Smooth muscle cell (in vitro differentiated cells): ENCODE results near the gene SRGAP1. TPM values are rescaled to one million over a fixed set of nuclear protein-coding genes. Genes with fewer than 3 reads are reported as not detected.
A peak's percentile ranks its signal among the peaks of the same experiment; 100 is the strongest.

Experiments used
- DNase-seq: peaks from one replicate; lab custom pipeline; 2025; ENCODE audit not compliant: unreplicated experiment; lab: John Stamatoyannopoulos, UW
- H2AFZ ChIP-seq: fragments of 200-600 bp; sonication (generic); 2 replicates; pipeline ENCODE4 v1.6.0; 2016; ENCODE audit warnings: antibody characterized with exemption, low read depth, mild to moderate bottlenecking
- H3F3A ChIP-seq: fragments of 200-600 bp; sonication (generic); 2 replicates; pipeline ENCODE4 v1.6.0; 2017; ENCODE audit warnings: antibody characterized with exemption, low read depth
- H3K27ac ChIP-seq: fragments of 200-600 bp; sonication (generic); 2 replicates; pipeline ENCODE4 v1.5.1; 2016; ENCODE audit warnings: low read depth, mild to moderate bottlenecking
- H3K27me3 ChIP-seq: fragments of 200-600 bp; sonication (generic); 2 replicates; pipeline ENCODE4 v1.6.1; 2016; ENCODE audit warnings: low read depth, mild to moderate bottlenecking
- H3K36me3 ChIP-seq: fragments of 200-600 bp; sonication (generic); 2 replicates; pipeline ENCODE4 v1.5.1; 2016; ENCODE audit warnings: low read depth
- H3K4me1 ChIP-seq: fragments of 200-600 bp; sonication (generic); 2 replicates; pipeline ENCODE4 v1.5.1; 2016; ENCODE audit warnings: low read depth
- H3K4me2 ChIP-seq: fragments of 200-600 bp; sonication (generic); 2 replicates; pipeline ENCODE4 v1.6.0; 2016; ENCODE audit warnings: mild to moderate bottlenecking
- H3K4me3 ChIP-seq: fragments of 200-600 bp; sonication (generic); 2 replicates; pipeline ENCODE4 v1.5.1; 2016; ENCODE audit warnings: mild to moderate bottlenecking
- H3K79me2 ChIP-seq: fragments of 200-600 bp; sonication (generic); 2 replicates; pipeline ENCODE4 v1.6.0; 2016; ENCODE audit warnings: low read depth, mild to moderate bottlenecking
- H3K9ac ChIP-seq: fragments of 200-600 bp; sonication (generic); 2 replicates; pipeline ENCODE4 v1.6.0; 2016; ENCODE audit warnings: low read depth
- H3K9me3 ChIP-seq: fragments of 200-600 bp; sonication (generic); replicated peaks from 2 replicates; pipeline ENCODE4 v1.5.1; 2016; ENCODE audit warnings: low read depth
- H4K20me1 ChIP-seq: fragments of 200-600 bp; sonication (generic); 2 replicates; pipeline ENCODE4 v1.6.0; 2016; ENCODE audit warnings: low read depth
- WGBS: methylation state at CpG from one replicate; pipeline ENCODE4 v1.1.7; 2016; ENCODE audit warnings: low lambda C conversion rate; 5-methylcytosine and 5-hydroxymethylcytosine counted together
- polyA plus RNA-seq: library from polyadenylated mRNA; unstranded; fragments of >200 nt; fragmentation: Nextera tagmentation; extraction: Ambion mirVana; gene quantifications from 2 replicates; pipeline ENCODE4 v1.2.1, GENCODE V29; 2016
- total RNA-seq: library from RNA; depleted of rRNA; stranded (reverse); fragments of >200 nt; gene quantifications from 2 replicates; pipeline ENCODE4 v1.2.3, GENCODE V29; 2014
- TF ChIP-seq, protein P1 (sequence below): fragments of 200-600 bp; sonication (generic); IDR thresholded peaks from 2 replicates; pipeline ENCODE4 v1.5.1; 2017; ENCODE audit warnings: borderline replicate concordance, mild to moderate bottlenecking, antibody characterized with exemption; ENCODE audit not compliant: insufficient read depth, poor library complexity, severe bottlenecking

Gene SRGAP1
- total and polyA plus RNA-seq, 2 experiments from 2014 or later, result 4.0 to 5.9 TPM

DNA sequence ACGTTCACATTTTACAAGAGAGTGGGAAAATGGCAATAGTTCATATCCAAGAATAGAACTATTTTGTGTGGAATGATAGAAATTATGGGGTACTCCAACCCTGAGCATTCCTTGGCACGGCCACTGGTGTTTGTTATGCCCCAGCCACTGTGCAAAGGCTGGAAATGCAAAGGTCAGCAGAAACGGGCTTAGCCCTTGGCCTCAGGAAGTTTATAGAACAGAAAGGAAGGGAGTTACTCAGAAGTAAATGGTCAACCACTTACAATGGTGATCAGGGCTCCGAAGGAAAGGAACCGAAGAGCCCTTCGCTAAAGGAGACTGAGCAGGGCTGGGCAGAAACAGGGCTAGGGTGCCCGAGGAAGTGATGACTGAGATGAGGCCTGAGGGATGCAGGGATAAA lies 332.5 kb downstream of the SRGAP1 start:
- Histone ChIP-seq H4K20me1 (no peaks in the 10 kb centered on the region), H3K4me1 (peaks cover 6% of the 10 kb centered on the region), H3K4me2 (peak overlapping the region; percentile 71), H3K9me3 (no peaks in the 10 kb centered on the region), H3K27ac (peak overlapping the region; percentile 80), H3K79me2 (no peaks in the 10 kb centered on the region), H2AFZ (no peak overlapping the region), H3K9ac (no peak overlapping the region), H3F3A (peaks cover 17% of the 10 kb centered on the region), H3K27me3 (no peaks in the 10 kb centered on the region), H3K36me3 (no peaks in the 10 kb centered on the region), H3K4me3 (no peak overlapping the region)
- 91% methylated on average over 7 of the region's 7 CpGs for WGBS
- TF ChIP-seq, protein P1, sequence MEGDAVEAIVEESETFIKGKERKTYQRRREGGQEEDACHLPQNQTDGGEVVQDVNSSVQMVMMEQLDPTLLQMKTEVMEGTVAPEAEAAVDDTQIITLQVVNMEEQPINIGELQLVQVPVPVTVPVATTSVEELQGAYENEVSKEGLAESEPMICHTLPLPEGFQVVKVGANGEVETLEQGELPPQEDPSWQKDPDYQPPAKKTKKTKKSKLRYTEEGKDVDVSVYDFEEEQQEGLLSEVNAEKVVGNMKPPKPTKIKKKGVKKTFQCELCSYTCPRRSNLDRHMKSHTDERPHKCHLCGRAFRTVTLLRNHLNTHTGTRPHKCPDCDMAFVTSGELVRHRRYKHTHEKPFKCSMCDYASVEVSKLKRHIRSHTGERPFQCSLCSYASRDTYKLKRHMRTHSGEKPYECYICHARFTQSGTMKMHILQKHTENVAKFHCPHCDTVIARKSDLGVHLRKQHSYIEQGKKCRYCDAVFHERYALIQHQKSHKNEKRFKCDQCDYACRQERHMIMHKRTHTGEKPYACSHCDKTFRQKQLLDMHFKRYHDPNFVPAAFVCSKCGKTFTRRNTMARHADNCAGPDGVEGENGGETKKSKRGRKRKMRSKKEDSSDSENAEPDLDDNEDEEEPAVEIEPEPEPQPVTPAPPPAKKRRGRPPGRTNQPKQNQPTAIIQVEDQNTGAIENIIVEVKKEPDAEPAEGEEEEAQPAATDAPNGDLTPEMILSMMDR, result no peak
- no peak for DNase-seq

DNA sequence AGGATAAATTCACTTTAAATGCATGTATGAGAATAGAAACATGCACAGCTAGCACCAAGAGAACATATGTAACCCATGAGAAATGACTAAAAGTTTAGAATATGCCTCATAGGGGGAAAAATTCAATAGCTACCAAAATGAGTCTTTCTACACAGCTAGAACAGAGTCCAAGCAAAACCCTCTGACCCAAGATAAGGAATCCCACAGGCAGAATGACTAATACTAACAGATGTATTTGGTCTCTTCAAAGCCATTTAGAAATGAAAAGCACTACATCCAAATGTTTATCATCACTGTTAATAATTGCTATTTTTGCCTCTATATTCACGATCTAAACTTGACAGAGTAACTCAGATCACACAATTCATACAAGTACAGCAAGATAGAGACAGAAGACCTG lies 333.6 kb downstream of the SRGAP1 start:
- H3F3A ChIP-seq, result peaks cover 27% of the 10 kb centered on the region
- 9% methylated on average over 1 of the region's 1 CpG for WGBS
- no peaks in the 10 kb centered on the region for H3K79me2 ChIP-seq
- peak overlapping the region; percentile 17 for H3K9ac ChIP-seq
- peak overlapping the region; percentile 80 for H3K27ac ChIP-seq
- H3K27me3 ChIP-seq, result no peaks in the 10 kb centered on the region
- no peaks in the 10 kb centered on the region for H3K9me3 ChIP-seq
- no peak overlapping the region for H2AFZ ChIP-seq
- TF ChIP-seq, protein P1, result no peak
- DNase-seq, result no peak
- peak overlapping the region; percentile 71 for H3K4me2 ChIP-seq
- H3K4me3 ChIP-seq, result no peak overlapping the region
- H3K4me1 ChIP-seq, result peaks cover 6% of the 10 kb centered on the region
- no peaks in the 10 kb centered on the region for H4K20me1 ChIP-seq
- H3K36me3 ChIP-seq, result no peaks in the 10 kb centered on the region

DNA sequence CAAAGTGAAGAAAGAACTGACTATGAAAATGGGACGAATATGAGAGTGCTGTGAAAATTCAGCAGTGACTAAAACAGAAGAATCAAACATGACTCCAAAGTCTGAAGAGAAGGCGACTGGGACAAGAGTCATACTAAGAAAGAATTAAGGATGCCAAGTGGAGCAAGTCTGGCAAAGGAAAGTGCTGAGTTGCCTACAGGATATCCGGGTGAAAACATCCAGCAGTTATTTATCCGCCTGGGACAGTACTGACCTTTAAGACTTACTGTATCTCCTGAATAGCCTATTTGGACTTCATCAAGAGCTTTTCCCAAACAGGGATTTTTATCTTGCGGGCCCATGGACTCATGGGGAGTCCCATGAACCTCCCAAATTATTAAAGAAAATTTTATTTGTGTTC lies 336.5 kb downstream of the SRGAP1 start:
- Histone ChIP-seq H2AFZ (peak overlapping the region; percentile 0), H3K4me2 (peak overlapping the region; percentile 50)

More for the DNA sequence above, 336.5 kb downstream of the SRGAP1 start:
- TF ChIP-seq, protein P1, result no peak
- no peak for DNase-seq
- H3K9ac ChIP-seq, result peak overlapping the region; percentile 86
- no peaks in the 10 kb centered on the region for H3K79me2 ChIP-seq
- no peaks in the 10 kb centered on the region for H3K27me3 ChIP-seq
- H3K27ac ChIP-seq, result peak overlapping the region; percentile 97
- peaks cover 6% of the 10 kb centered on the region for H3K4me1 ChIP-seq
- WGBS, result 28% methylated on average over 5 of the region's 5 CpGs
- no peak overlapping the region for H3K4me3 ChIP-seq
- H3F3A ChIP-seq, result peaks cover 27% of the 10 kb centered on the region
- no peaks in the 10 kb centered on the region for H3K36me3 ChIP-seq
- no peaks in the 10 kb centered on the region for H3K9me3 ChIP-seq
- no peaks in the 10 kb centered on the region for H4K20me1 ChIP-seq
